ENCODE results near the gene GINM1.
A peak's percentile ranks its signal among the peaks of the same experiment; 100 is the strongest.

The GINM1 gene

DNA sequence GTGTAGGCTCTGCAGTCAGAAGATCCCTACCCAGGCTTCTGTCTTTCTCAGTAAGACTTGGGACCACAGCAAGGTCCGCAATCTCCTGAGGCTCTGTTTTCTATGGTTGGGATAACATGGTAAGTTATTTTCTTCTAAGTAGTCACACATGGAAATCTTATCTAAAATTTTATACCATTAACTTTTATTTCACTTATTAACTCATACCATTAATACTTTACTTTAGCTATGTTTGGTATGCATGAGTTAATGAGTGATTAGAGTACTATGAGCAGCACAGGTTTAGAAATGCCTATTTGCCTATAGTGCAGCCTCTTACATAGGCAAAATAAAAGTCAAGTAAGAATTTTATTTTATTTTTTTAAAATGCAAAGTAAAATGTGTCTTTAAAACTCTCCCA is 27.2 kb downstream of the GINM1 start:
- no peak for DNase-seq
- H3K14ac ChIP-seq (ENCODE audit: low read length) = no peak overlapping the region
- no peak overlapping the region for H3K18ac ChIP-seq (ENCODE audit: low read length)
- no peak overlapping the region for H2BK12ac ChIP-seq (ENCODE audit: low read length)
- no peak overlapping the region for H4K91ac ChIP-seq (ENCODE audit: low read depth, low read length)
- no peaks in the 10 kb centered on the region for H3K27me3 ChIP-seq (ENCODE audit: insufficient read depth, low read length)
- H3K4me2 ChIP-seq (ENCODE audit: low read length) = no peak overlapping the region
- H3K4me3 ChIP-seq (ENCODE audit: low read depth, low read length) = no peak overlapping the region
- no peak overlapping the region for H4K8ac ChIP-seq (ENCODE audit: low read depth, low read length)
- H3K79me1 ChIP-seq (ENCODE audit: low read length) = no peaks in the 10 kb centered on the region
- no peak overlapping the region for H2BK120ac ChIP-seq (ENCODE audit: insufficient read depth, low read length, poor library complexity)
- no peak overlapping the region for H2AK5ac ChIP-seq (ENCODE audit: low read length)
- no peak overlapping the region for H3K23ac ChIP-seq (ENCODE audit: low read length)
- WGBS (ENCODE audit: extremely low coverage, insufficient coverage, insufficient read length) = no CpG with 5 or more reads among the region's 1 CpG
- no peak overlapping the region for H3K27ac ChIP-seq (ENCODE audit: low read depth, low read length)
- H3K9ac ChIP-seq (ENCODE audit: low read length) = no peak overlapping the region
- no peak overlapping the region for H2AFZ ChIP-seq (ENCODE audit: insufficient read depth, low read length, poor library complexity)
- no peak overlapping the region for H3K4ac ChIP-seq (ENCODE audit: low read depth, low read length)
- H3K9me3 ChIP-seq (ENCODE audit: insufficient read depth, low read depth, low read length) = no peaks in the 10 kb centered on the region
- H4K12ac ChIP-seq (ENCODE audit: low read depth, low read length) = no peak overlapping the region
- H3K4me1 ChIP-seq (ENCODE audit: control insufficient read depth in 1 of 2, insufficient read depth in 2 of 2, low read length in 2 of 2) = no peaks in the 10 kb centered on the region
- no peak overlapping the region for H2BK5ac ChIP-seq (ENCODE audit: low read depth, low read length, poor library complexity)
- peaks cover 18 to 20% of the 10 kb centered on the region in 2 experiments for H3K36me3 ChIP-seq (ENCODE audit: control insufficient read depth in 1 of 2, insufficient read depth in 2 of 2, low read length in 2 of 2)
- H3K79me2 ChIP-seq (ENCODE audit: control insufficient read depth, insufficient read depth, low read length, poor library complexity) = no peaks in the 10 kb centered on the region

DNA sequence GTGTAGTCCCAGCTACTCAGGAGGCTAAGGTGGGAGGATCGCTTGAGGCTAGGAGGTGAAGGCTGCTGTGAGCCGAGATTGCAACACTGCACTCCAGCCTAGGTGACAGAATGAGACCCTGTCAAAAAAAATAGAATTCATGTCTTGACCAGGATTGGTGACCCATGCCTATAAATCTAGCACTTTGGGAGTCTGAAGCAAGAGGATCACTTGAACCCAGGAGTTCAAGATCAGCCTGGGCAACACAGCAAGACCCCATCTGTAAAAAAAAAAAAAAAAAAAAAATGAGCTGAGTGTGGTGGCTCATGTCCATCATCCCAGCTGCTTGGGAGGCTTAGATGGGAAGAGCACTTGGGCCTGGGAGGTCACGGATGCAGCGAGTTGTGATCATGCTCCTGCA is 34.3 kb downstream of the GINM1 start:
- Histone ChIP-seq H3K9ac (ENCODE audit: low read length) (no peak overlapping the region), H3K4me1 (ENCODE audit: control insufficient read depth in 1 of 2, insufficient read depth in 2 of 2, low read length in 2 of 2) (no peaks in the 10 kb centered on the region), H3K79me1 (ENCODE audit: low read length) (no peaks in the 10 kb centered on the region), H4K91ac (ENCODE audit: low read depth, low read length) (no peak overlapping the region), H2BK5ac (ENCODE audit: low read depth, low read length, poor library complexity) (no peak overlapping the region), H3K4me2 (ENCODE audit: low read length) (no peak overlapping the region), H2BK12ac (ENCODE audit: low read length) (no peak overlapping the region), H3K18ac (ENCODE audit: low read length) (no peak overlapping the region), H2AK5ac (ENCODE audit: low read length) (no peak overlapping the region), H2BK120ac (ENCODE audit: insufficient read depth, low read length, poor library complexity) (no peak overlapping the region), H3K9me3 (ENCODE audit: insufficient read depth, low read depth, low read length) (no peaks in the 10 kb centered on the region), H3K27me3 (ENCODE audit: insufficient read depth, low read length) (no peaks in the 10 kb centered on the region), H3K36me3 (ENCODE audit: control insufficient read depth in 1 of 2, insufficient read depth in 2 of 2, low read length in 2 of 2) (peaks cover 5 to 9% of the 10 kb centered on the region in 2 experiments), H4K8ac (ENCODE audit: low read depth, low read length) (no peak overlapping the region), H3K23ac (ENCODE audit: low read length) (no peak overlapping the region), H2AFZ (ENCODE audit: insufficient read depth, low read length, poor library complexity) (no peak overlapping the region), H3K4ac (ENCODE audit: low read depth, low read length) (no peak overlapping the region), H3K79me2 (ENCODE audit: control insufficient read depth, insufficient read depth, low read length, poor library complexity) (no peaks in the 10 kb centered on the region), H3K4me3 (ENCODE audit: low read depth, low read length) (no peak overlapping the region), H3K27ac (ENCODE audit: low read depth, low read length) (no peak overlapping the region), H4K12ac (ENCODE audit: low read depth, low read length) (no peak overlapping the region), H3K14ac (ENCODE audit: low read length) (no peak overlapping the region)
- DNase-seq = no peak
- no CpG with 5 or more reads among the region's 4 CpGs for WGBS (ENCODE audit: extremely low coverage, insufficient coverage, insufficient read length)

DNA sequence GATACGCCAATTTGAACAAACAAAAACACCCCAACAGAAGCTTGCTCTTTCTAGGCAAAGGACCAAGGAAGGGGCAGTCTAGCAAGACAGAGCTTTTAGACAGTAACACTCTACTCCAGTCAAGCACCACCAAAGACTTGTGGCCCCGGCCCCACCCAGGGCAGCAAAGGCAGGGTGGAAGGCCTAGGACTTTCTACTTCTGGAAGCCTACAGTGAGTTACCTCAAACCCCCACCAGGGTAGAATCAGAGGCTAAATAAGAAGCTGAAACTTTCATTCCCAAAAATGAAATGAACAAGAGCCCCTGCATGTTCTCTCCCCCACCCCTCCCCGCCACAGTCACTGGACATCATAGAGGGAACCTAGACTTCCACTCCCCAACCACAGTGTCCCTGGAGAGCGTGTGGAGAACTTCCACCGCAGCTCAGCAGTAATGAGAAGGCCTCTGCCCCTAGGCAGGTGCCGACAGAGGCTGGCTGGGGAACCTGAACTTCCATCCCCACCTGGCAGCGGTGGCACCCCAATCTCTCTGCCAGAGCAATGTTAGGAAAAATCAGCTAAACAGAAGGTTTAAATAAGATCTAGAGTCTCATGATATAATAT is 42.3 kb downstream of the GINM1 start:
- no peak overlapping the region for H4K91ac ChIP-seq (ENCODE audit: low read depth, low read length)
- no peak overlapping the region for H2BK12ac ChIP-seq (ENCODE audit: low read length)
- no peak for DNase-seq
- no peaks in the 10 kb centered on the region for H3K9me3 ChIP-seq (ENCODE audit: insufficient read depth, low read depth, low read length)
- no peak overlapping the region for H2AFZ ChIP-seq (ENCODE audit: insufficient read depth, low read length, poor library complexity)
- no peak overlapping the region for H3K4me2 ChIP-seq (ENCODE audit: low read length)
- H3K18ac ChIP-seq (ENCODE audit: low read length) = no peak overlapping the region
- no peak overlapping the region for H3K23ac ChIP-seq (ENCODE audit: low read length)
- no peak overlapping the region for H2BK120ac ChIP-seq (ENCODE audit: insufficient read depth, low read length, poor library complexity)
- H3K36me3 ChIP-seq (ENCODE audit: control insufficient read depth in 1 of 2, insufficient read depth in 2 of 2, low read length in 2 of 2) = no peaks in the 10 kb centered on the region
- no peak overlapping the region for H4K8ac ChIP-seq (ENCODE audit: low read depth, low read length)
- no peaks in the 10 kb centered on the region for H3K27me3 ChIP-seq (ENCODE audit: insufficient read depth, low read length)
- H3K9ac ChIP-seq (ENCODE audit: low read length) = no peak overlapping the region
- H3K14ac ChIP-seq (ENCODE audit: low read length) = no peak overlapping the region
- H2AK5ac ChIP-seq (ENCODE audit: low read length) = no peak overlapping the region
- no peaks in the 10 kb centered on the region for H3K4me1 ChIP-seq (ENCODE audit: control insufficient read depth in 1 of 2, insufficient read depth in 2 of 2, low read length in 2 of 2)
- WGBS (ENCODE audit: extremely low coverage, insufficient coverage, insufficient read length) = no CpG with 5 or more reads among the region's 7 CpGs
- no peak overlapping the region for H3K27ac ChIP-seq (ENCODE audit: low read depth, low read length)
- no peaks in the 10 kb centered on the region for H3K79me1 ChIP-seq (ENCODE audit: low read length)
- no peaks in the 10 kb centered on the region for H3K79me2 ChIP-seq (ENCODE audit: control insufficient read depth, insufficient read depth, low read length, poor library complexity)
- no peak overlapping the region for H4K12ac ChIP-seq (ENCODE audit: low read depth, low read length)
- H3K4ac ChIP-seq (ENCODE audit: low read depth, low read length) = no peak overlapping the region
- no peak overlapping the region for H2BK5ac ChIP-seq (ENCODE audit: low read depth, low read length, poor library complexity)
- H3K4me3 ChIP-seq (ENCODE audit: low read depth, low read length) = no peak overlapping the region

DNA sequence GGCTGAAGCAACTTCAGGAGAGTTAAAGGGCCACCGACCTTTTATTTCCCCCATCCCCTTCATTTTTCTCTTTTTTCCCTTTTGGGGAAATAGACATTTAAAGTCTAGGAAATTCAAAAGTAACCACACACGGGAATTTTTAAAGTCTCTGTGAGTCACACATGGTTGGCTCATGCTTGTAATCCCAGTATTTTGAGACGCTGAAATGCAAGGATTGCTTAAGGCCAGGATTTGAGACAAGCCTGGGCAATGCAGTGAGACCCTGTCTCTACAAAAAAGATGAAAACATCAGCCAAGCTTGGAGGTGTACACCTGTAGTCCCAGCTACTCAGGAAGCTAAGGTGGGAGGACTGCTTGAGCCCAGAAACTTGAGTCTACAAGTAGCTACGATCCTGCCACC is 48.2 kb downstream of the GINM1 start:
- Histone ChIP-seq H3K4me3 (ENCODE audit: low read depth, low read length) (no peak overlapping the region), H3K27ac (ENCODE audit: low read depth, low read length) (no peak overlapping the region), H2BK12ac (ENCODE audit: low read length) (no peak overlapping the region), H2BK120ac (ENCODE audit: insufficient read depth, low read length, poor library complexity) (no peak overlapping the region), H4K91ac (ENCODE audit: low read depth, low read length) (peak overlapping the region; percentile 4), H3K9me3 (ENCODE audit: insufficient read depth, low read depth, low read length) (no peaks in the 10 kb centered on the region), H4K12ac (ENCODE audit: low read depth, low read length) (no peak overlapping the region), H3K23ac (ENCODE audit: low read length) (no peak overlapping the region), H3K4ac (ENCODE audit: low read depth, low read length) (no peak overlapping the region), H3K27me3 (ENCODE audit: insufficient read depth, low read length) (no peaks in the 10 kb centered on the region), H2AK5ac (ENCODE audit: low read length) (no peak overlapping the region), H3K9ac (ENCODE audit: low read length) (no peak overlapping the region), H4K8ac (ENCODE audit: low read depth, low read length) (no peak overlapping the region), H3K79me1 (ENCODE audit: low read length) (no peaks in the 10 kb centered on the region), H3K79me2 (ENCODE audit: control insufficient read depth, insufficient read depth, low read length, poor library complexity) (no peaks in the 10 kb centered on the region), H3K14ac (ENCODE audit: low read length) (no peak overlapping the region), H3K4me1 (ENCODE audit: control insufficient read depth in 1 of 2, insufficient read depth in 2 of 2, low read length in 2 of 2) (no peaks in the 10 kb centered on the region), H3K4me2 (ENCODE audit: low read length) (no peak overlapping the region), H2BK5ac (ENCODE audit: low read depth, low read length, poor library complexity) (no peak overlapping the region), H3K36me3 (ENCODE audit: control insufficient read depth in 1 of 2, insufficient read depth in 2 of 2, low read length in 2 of 2) (peaks cover 0 to 1% of the 10 kb centered on the region in 2 experiments), H2AFZ (ENCODE audit: insufficient read depth, low read length, poor library complexity) (no peak overlapping the region), H3K18ac (ENCODE audit: low read length) (no peak overlapping the region)
- peak; percentile 51 to 77 for DNase-seq
- WGBS (ENCODE audit: extremely low coverage, insufficient coverage, insufficient read length) = no CpG with 5 or more reads among the region's 4 CpGs
